Gastroesophageal sphincter (tissue), 4 donors: ENCODE results near the gene ACAP3. TPM values are rescaled to one million over a fixed set of nuclear protein-coding genes. Genes with fewer than 3 reads are reported as not detected.

Experiments used
- ATAC-seq: fragments of 150-250 bp; one replicate; pipeline ENCODE4 v1.9.1; 2016; ENCODE audit warnings: mild to moderate bottlenecking, moderate library complexity
- H3K27ac ChIP-seq, 4 donors: fragments of 200-600 bp; sonication (generic) in 3 of 4; 1 replicate in 3 of 4; 2 replicates in 1 of 4; pipeline ENCODE4 v1.5.1; 2016 to 2019
- H3K27me3 ChIP-seq: fragments of 200-600 bp; sonication (generic); one replicate; pipeline ENCODE4 v1.5.1; 2019
- H3K36me3 ChIP-seq, 2 donors: fragments of 200-600 bp; sonication (generic); one replicate each; pipeline ENCODE4 v1.5.1; 2019; ENCODE audit warnings: control low read depth in 1 of 2
- H3K4me1 ChIP-seq, 3 donors: fragments of 200-600 bp; sonication (generic); 1 replicate in 2 of 3; 2 replicates in 1 of 3; pipeline ENCODE4 v1.5.1; 2016 to 2019; ENCODE audit warnings: control low read depth in 2 of 3
- H3K4me3 ChIP-seq, 2 donors: fragments of 200-600 bp; sonication (generic); one replicate each; pipeline ENCODE4 v1.5.1; 2019; ENCODE audit warnings: mild to moderate bottlenecking in 1 of 2, moderate library complexity in 1 of 2
- H3K9me3 ChIP-seq, 3 donors: fragments of 200-600 bp; sonication (generic); one replicate each; pipeline ENCODE4 v1.5.1; 2017 to 2019; ENCODE audit warnings: control low read depth in 2 of 3
- CTCF ChIP-seq, 4 experiments: fragments of 200-600 bp in 2 of 4; fragments of 450-650 bp in 2 of 4; sonication (generic) in 1 of 4; IDR thresholded peaks; one replicate each; pipeline ENCODE4 v1.5.1; 2017 to 2019; ENCODE audit warnings: antibody characterized with exemption in 4 of 4, mild to moderate bottlenecking in 2 of 4, moderate library complexity in 2 of 4
- EP300 ChIP-seq: sonication (generic); formaldehyde crosslinking; IDR thresholded peaks from one replicate; pipeline ENCODE4 v1.6.1; 2017; ENCODE audit warnings: antibody characterized with exemption, mild to moderate bottlenecking
- POLR2A ChIP-seq, 2 donors: fragments of 450-650 bp; IDR thresholded peaks; one replicate each; pipeline ENCODE4 v1.6.1; 2017; ENCODE audit warnings: antibody characterized with exemption in 2 of 2, mild to moderate bottlenecking in 2 of 2, moderate library complexity in 1 of 2
- POLR2AphosphoS5 ChIP-seq: sonication (generic); formaldehyde crosslinking; IDR thresholded peaks from one replicate; pipeline ENCODE4 v1.6.1; 2017; ENCODE audit warnings: antibody characterized with exemption
- WGBS, 2 donors: methylation state at CpG; one replicate each; pipeline ENCODE4 v1.1.5; 2018; ENCODE audit warnings: low coverage in 1 of 2; 5-methylcytosine and 5-hydroxymethylcytosine counted together
- total RNA-seq, 4 donors: library from RNA; depleted of rRNA; stranded (reverse); fragments of >200 nt; gene quantifications; one replicate each; pipeline ENCODE4 v1.1.0, GENCODE V29; 2016

Gene ACAP3
- total RNA-seq, 4 donors from 2014 or later, result 35.6 to 74.7 (median 50.2) TPM

- H3K27me3 ChIP-seq, result no peaks in the 10 kb centered on the region
- ATAC-seq, result no peak
- H3K4me3 ChIP-seq, result no peak overlapping the region
- peaks cover 0 to 54% of the 10 kb centered on the region in 2 donors for H3K36me3 ChIP-seq
- H3K9me3 ChIP-seq, result no peaks in the 10 kb centered on the region
- TF ChIP-seq POLR2AphosphoS5 (no peak), EP300 (no peak), POLR2A (IDR thresholded peaks at IDR 0.05) (no peak), CTCF (IDR thresholded peaks at IDR 0.05) (no peak)
- peaks cover 2 to 53% (median 26%) of the 10 kb centered on the region in 3 donors for H3K4me1 ChIP-seq
- WGBS, 2 donors, result no CpG with 5 or more reads among the region's 3 CpGs
- H3K27ac ChIP-seq, result peak overlapping the region in 3 of 4 donors; percentile 93 to 97 (median 95)
Measured at GRCh38 chr1:1310109-1310385, 2.3 kb upstream of the ACAP3 start.

GRCh38 chr1:1309251-1310108 lies 1.8 kb upstream of the ACAP3 start:
- H3K36me3 ChIP-seq, result peaks cover 0 to 48% of the 10 kb centered on the region in 2 donors
- 0 to 57% methylated on average over 1 to 12 of the region's 57 CpGs for WGBS, 2 donors
- no peaks in the 10 kb centered on the region for H3K9me3 ChIP-seq
- peaks cover 2 to 54% (median 31%) of the 10 kb centered on the region in 3 donors for H3K4me1 ChIP-seq
- no peak for TF ChIP-seq POLR2A (IDR thresholded peaks at IDR 0.05)
- no peak for TF ChIP-seq POLR2AphosphoS5
- no peak for TF ChIP-seq EP300
- TF ChIP-seq CTCF (IDR thresholded peaks at IDR 0.05), result no peak
- ATAC-seq, result no peak
- H3K27me3 ChIP-seq, result no peaks in the 10 kb centered on the region
- H3K4me3 ChIP-seq, result peak overlapping the region; percentile 92 to 95
- H3K27ac ChIP-seq, result peak overlapping the region; percentile 93 to 97 (median 95)

- Histone ChIP-seq H3K36me3 (peaks cover 0 to 41% of the 10 kb centered on the region in 2 donors), H3K4me1 (peaks cover 2 to 61% (median 38%) of the 10 kb centered on the region in 3 donors), H3K27me3 (no peaks in the 10 kb centered on the region), H3K9me3 (no peaks in the 10 kb centered on the region), H3K27ac (peak overlapping the region; percentile 93 to 97 (median 95)), H3K4me3 (peak overlapping the region; percentile 92 to 95)
- no CpG with 5 or more reads among the region's 66 CpGs for WGBS, 2 donors
- TF ChIP-seq CTCF (IDR thresholded peaks at IDR 0.05) (no peak), POLR2AphosphoS5 (no peak), POLR2A (IDR thresholded peaks at IDR 0.05) (no peak), EP300 (no peak)
- no peak for ATAC-seq
Measured at GRCh38 chr1:1308756-1309250, 1.1 kb upstream of the ACAP3 start.

- no peak for TF ChIP-seq CTCF (IDR thresholded peaks at IDR 0.05)
- TF ChIP-seq POLR2A (IDR thresholded peaks at IDR 0.05), result peak; percentile 43 to 52
- Histone ChIP-seq H3K27me3 (no peaks in the 10 kb centered on the region), H3K4me1 (peaks cover 2 to 71% (median 42%) of the 10 kb centered on the region in 3 donors), H3K4me3 (peak overlapping the region; percentile 64 to 95), H3K27ac (peak overlapping the region; percentile 47 to 97 (median 94)), H3K36me3 (peaks cover 0 to 27% of the 10 kb centered on the region in 2 donors), H3K9me3 (no peaks in the 10 kb centered on the region)
- no peak for ATAC-seq
- WGBS, 2 donors, result no CpG with 5 or more reads among the region's 83 CpGs
Measured at GRCh38 chr1:1307261-1307922, 338 bp downstream of the ACAP3 start.
